NCI-H2107 treated with DMSO at 0.1 percent for 48 hours (cell line): Measurements from ENCODE around the gene ASGR2.

Experiments used
- DNase-seq: peaks from one replicate; lab custom pipeline; 2025; ENCODE audit not compliant: unreplicated experiment; lab: John Stamatoyannopoulos, UW

Gene ASGR2

DNA sequence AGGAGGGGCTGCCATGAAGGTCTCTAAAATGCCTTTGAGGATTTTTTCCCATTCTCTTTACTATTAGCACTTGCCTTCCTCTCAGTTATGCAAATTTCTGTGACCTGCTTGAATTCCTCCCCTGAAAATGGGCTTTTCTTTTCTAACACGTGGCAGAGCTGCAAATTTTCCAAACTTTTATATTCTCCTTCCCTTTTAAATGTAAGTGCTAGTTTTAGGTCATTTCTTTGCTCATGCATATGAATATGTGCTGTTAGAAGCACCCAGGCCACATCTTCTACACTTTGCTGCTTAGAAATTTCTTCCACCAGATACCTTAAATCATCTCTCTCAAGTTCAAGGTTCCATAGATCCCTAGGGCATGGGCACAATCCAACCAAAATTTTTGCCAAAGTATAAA is 46.4 kb downstream of the ASGR2 start:
- no peak for DNase-seq

DNA sequence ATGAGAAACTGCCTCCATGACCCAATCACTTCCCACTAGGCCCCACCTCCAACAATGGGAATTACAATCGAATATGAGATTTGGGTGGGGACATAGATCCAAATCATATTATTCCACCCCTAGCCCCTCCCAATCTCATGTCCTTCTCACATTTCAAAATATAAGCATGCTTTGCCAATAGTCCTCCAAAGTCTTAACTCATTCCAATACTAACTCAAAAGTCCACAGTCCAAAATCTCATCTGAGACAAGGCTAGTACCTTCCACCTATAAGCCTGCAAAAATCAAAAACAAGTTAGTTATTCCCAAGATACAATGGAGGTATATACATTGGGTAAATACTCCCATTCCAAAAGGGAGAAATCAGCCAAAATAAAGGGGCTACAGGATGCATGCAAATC is 47.4 kb downstream of the ASGR2 start:
- no peak for DNase-seq

DNA sequence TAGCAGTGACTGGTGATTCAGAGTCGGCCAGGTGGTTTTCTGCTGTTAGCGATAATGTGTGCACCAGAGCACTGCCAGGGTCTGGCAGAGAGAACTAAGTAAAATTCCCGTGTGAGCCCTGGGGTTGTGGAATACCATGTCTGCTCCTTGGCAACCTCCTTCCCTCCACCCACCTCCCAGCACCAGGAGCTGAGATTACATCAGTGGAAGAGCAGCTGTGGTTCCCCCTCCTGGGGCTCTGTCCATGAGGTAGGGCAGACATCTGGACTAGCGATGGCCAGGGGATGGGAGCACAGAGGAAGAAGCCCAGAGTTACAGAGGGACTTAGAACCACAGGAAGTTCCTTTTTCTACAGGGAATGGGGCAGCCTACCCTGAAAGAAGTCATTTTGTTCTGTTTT is 50.4 kb downstream of the ASGR2 start:
- DNase-seq = no peak

DNA sequence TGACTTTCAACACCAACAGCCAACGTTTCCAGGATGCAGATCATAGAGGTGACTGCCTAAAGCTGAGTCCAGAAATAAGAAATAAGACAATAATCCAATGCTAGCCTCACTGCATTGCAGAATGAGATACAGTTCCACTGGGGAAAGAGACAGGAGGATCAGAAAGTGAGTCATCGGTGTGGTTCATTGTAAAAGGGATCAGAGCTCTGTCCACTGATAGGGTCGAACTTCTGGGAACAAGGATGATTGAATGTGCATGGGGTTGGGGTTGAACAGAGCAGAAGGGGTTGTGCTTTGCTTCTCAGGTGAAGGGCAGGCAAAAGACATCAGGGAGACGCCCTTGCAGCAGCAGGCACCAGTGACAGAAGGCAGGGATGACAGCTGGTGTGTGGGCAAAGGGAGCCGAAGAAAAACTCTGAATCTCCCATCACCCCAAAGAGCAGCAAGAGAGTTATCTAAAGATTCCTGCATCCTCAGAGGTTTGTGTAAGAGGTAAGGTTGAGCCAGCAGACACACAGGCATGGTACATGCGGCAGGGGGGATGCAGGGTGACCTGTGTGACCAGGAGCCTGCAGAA is 51.0 kb downstream of the ASGR2 start:
- DNase-seq = no peak

DNA sequence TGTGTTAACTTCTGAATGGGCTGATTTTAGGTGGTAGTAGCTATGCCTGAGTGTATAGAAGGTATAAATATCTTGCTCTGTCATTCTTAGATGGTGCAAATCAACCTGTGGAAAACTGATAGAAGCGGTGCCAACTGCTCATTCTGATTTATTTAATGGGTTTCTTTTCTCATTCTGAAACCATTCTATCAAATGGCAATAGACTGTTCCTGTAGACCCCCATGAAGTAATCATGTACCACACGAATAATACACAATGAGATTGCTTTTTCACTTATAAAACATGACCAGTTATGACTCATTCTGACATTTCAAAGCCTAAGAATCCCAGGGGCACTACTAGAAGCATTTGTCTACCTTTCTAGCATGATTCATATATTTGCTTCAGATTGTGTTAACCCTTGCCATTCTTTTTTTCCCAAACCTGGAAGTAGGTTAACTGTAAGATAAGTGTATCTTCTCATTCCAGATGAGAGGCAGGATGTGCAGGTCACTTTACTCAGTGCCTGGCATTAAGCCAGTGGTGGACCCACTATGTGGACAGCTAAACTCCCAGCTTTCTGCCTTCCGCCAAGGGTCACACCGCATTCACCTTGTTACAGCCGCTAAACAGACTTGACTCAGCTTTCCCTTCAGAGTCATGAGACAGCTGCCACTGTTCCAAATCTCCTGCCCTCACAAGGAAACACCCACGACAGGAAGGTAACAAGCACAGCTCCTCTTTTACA is 54.3 kb downstream of the ASGR2 start:
- no peak for DNase-seq

DNA sequence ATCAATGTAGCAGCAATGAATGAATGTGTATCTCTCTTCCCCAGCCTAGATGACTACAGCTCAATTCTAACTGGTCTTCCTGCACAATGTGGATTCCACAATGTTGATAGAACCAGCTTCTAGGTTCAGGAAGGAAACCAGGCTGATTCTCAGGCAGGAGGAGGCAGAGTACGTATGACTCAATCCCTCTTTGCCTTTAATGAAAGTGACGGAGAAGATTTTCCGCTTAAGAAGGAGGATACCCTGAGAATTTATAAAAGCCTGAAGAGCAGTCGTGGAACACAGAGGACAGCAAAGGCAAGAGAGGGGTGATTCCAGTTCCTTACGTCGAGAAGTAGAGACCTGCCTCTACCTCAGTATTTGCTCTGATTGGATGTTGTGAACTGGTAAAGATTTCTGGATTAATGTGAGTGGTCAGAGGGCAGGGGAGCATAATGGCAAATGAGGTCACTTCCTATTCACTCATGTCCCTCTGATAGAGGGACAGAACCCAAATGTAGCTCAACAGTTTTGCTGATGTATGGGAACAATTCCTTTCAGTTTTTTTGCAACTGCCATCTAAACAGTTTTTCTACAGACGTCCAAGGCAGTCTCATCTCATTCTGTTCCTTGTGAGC is 55.7 kb downstream of the ASGR2 start:
- no peak for DNase-seq

DNA sequence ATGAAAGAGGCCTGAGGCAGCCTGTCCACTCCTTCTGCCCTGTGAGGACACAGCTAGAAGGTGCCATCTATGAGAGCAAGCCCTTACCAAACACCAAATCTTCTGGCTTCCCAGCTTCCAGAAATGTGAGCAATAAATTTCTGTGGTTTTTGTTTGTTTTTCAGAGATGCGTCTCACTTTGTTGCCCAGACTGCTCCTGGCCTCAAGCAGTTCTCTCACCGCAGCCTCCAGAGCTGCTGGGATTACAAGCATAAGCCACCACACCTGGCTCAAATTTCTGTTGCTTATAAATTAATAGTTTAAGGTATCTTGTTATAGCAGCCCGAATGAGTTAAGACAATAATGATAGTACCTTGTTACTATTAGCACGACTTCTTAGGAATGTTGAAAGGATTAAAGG is 58.2 kb downstream of the ASGR2 start:
- no peak for DNase-seq
